HG03432 (cell line): Measurements from ENCODE around the gene UTP11.
A peak's percentile ranks its signal among the peaks of the same experiment; 100 is the strongest.
"Not testable (repeated sequence)": the region's sequence is repeated elsewhere in the genome, so short reads cannot be mapped to it uniquely, and the experiment has no call there.

Source experiments
- ATAC-seq: cut with Tn5 transposase; IDR thresholded peaks from one replicate; pipeline ENCODE4 v1.9.1; 2021; ENCODE audit warnings: mild to moderate bottlenecking, moderate library complexity; ENCODE audit not compliant: unreplicated experiment

Gene UTP11

GRCh38 chr1:38012363-38013226 lies at the start of gene UTP11:
Gene UTP11 (plus strand): TSS chr1:38012734. CDS start chr1:38012803, 69 bp downstream.
- ATAC-seq, result peak; percentile 90

GRCh38 chr1:37964106-37964505 lies 48.4 kb upstream of the UTP11 start:
- not testable (repeated sequence) for ATAC-seq

- no peak for ATAC-seq
These were observed 47.2 kb upstream of the UTP11 start for GRCh38 chr1:37965301-37965700.

- not testable (repeated sequence) for ATAC-seq
These were observed 38.9 kb upstream of the UTP11 start for GRCh38 chr1:37973684-37974083.

GRCh38 chr1:37974567-37974966 lies 38.0 kb upstream of the UTP11 start:
- no peak for ATAC-seq

GRCh38 chr1:37975083-37975482 lies 37.5 kb upstream of the UTP11 start:
- ATAC-seq, result not testable (repeated sequence)

- ATAC-seq, result no peak
These were observed 34.0 kb upstream of the UTP11 start for GRCh38 chr1:37978541-37978940.

GRCh38 chr1:37983546-37983945 lies 29.0 kb upstream of the UTP11 start:
- ATAC-seq, result no peak

- ATAC-seq, result no peak
These were observed 24.9 kb upstream of the UTP11 start for GRCh38 chr1:37987679-37988078.

- ATAC-seq, result peak; percentile 12
These were observed 23.1 kb upstream of the UTP11 start for GRCh38 chr1:37989361-37989930.

GRCh38 chr1:37994886-37995566 lies 17.5 kb upstream of the UTP11 start:
- no peak for ATAC-seq

- ATAC-seq, result no peak
These were observed 16.7 kb upstream of the UTP11 start for GRCh38 chr1:37995751-37996345.

GRCh38 chr1:37997256-37998088 lies 15.1 kb upstream of the UTP11 start:
- no peak for ATAC-seq

GRCh38 chr1:37998089-37998808 lies 14.3 kb upstream of the UTP11 start:
- ATAC-seq, result no peak

GRCh38 chr1:37998913-37999429 lies 13.6 kb upstream of the UTP11 start:
- no peak for ATAC-seq

- ATAC-seq, result no peak
These were observed 12.9 kb upstream of the UTP11 start for GRCh38 chr1:37999430-38000232.

GRCh38 chr1:38000233-38000528 lies 12.4 kb upstream of the UTP11 start:
- ATAC-seq, result no peak

GRCh38 chr1:38000529-38001455 lies 11.7 kb upstream of the UTP11 start:
- ATAC-seq, result no peak
